Sigmoid colon (tissue), 7 donors: ENCODE data around the gene RALB. TPM values are rescaled to one million over a fixed set of nuclear protein-coding genes. Genes with fewer than 3 reads are reported as not detected.

Source experiments
- DNase-seq: peaks from one replicate; pipeline ENCODE4 v3.0.0-alpha.2; 2019
- H3K27ac ChIP-seq, 4 donors: fragments of 200-600 bp; sonication (generic); one replicate each; pipeline ENCODE4 v1.5.1; 2016 to 2019; ENCODE audit warnings: mild to moderate bottlenecking in 1 of 4
- H3K27me3 ChIP-seq, 3 donors: fragments of 200-600 bp; sonication (generic); one replicate each; pipeline ENCODE4 v1.5.1; 2019; ENCODE audit warnings: mild to moderate bottlenecking in 1 of 3
- H3K36me3 ChIP-seq, 4 donors: fragments of 200-600 bp; sonication (generic); one replicate each; pipeline ENCODE4 v1.5.1; 2016 to 2019
- H3K4me1 ChIP-seq, 4 donors: fragments of 200-600 bp; sonication (generic); one replicate each; pipeline ENCODE4 v1.5.1; 2017 to 2019
- H3K4me3 ChIP-seq, 4 donors: fragments of 200-600 bp; sonication (generic); one replicate each; pipeline ENCODE4 v1.5.1; 2017 to 2019; ENCODE audit warnings: mild to moderate bottlenecking in 2 of 4, moderate library complexity in 1 of 4
- H3K9me3 ChIP-seq, 4 donors: fragments of 200-600 bp in 3 of 4; sonication (generic) in 3 of 4; one replicate each; pipeline versions ENCODE4 v1.5.1 to v1.6.1; 2013 to 2019
- EP300 ChIP-seq, 4 donors: sonication (generic); formaldehyde crosslinking; IDR thresholded peaks; one replicate each; pipeline ENCODE4 v1.6.1; 2017; ENCODE audit warnings: antibody characterized with exemption in 4 of 4
- POLR2A ChIP-seq, 2 donors: fragments of 450-650 bp; IDR thresholded peaks; one replicate each; pipeline ENCODE4 v1.6.1; 2016; ENCODE audit warnings: antibody characterized with exemption in 2 of 2, mild to moderate bottlenecking in 2 of 2, moderate library complexity in 2 of 2
- POLR2AphosphoS5 ChIP-seq, 4 donors: sonication (generic); formaldehyde crosslinking; IDR thresholded peaks; one replicate each; pipeline ENCODE4 v1.6.1; 2017; ENCODE audit warnings: antibody characterized with exemption in 4 of 4
- WGBS, 2 donors: extraction: QIAGEN DNeasy Blood & Tissue Kit; methylation state at CpG; one replicate each; pipeline ENCODE4 v1.1.7; 2013; 5-methylcytosine and 5-hydroxymethylcytosine counted together
- intact Hi-C: fragments of 100-400 bp; cut with DNase I; formaldehyde crosslinking; loops from one replicate; pipeline ENCODE4 v1.15.1; 2023
- polyA plus RNA-seq, 3 donors: library from polyadenylated mRNA; stranded (reverse); fragments of 200-250 nt; gene quantifications; one replicate each; pipeline ENCODE4 v1.2.3, GENCODE V29; 2013
- total RNA-seq, 4 donors: library from RNA; depleted of rRNA; stranded (reverse); fragments of >200 nt; gene quantifications; one replicate each; pipeline ENCODE4 v1.1.0, GENCODE V29; 2016
- TF ChIP-seq, protein P1 (sequence below), 4 experiments: fragments of 450-650 bp in 3 of 4; fragments of 200-600 bp in 1 of 4; IDR thresholded peaks; one replicate each; pipeline ENCODE4 v1.5.1; 2016 to 2019; ENCODE audit warnings: antibody characterized with exemption in 4 of 4, mild to moderate bottlenecking in 3 of 4, moderate library complexity in 2 of 4
- donor health status: healthy with polysubstance abuse.
- donor health status: Bipolar disorder and iron deficiency.
- donor health status: healthy.

RALB gene
- total and polyA plus RNA-seq, 7 donors, result 47.9 to 143 (median 60.2) TPM

DNA sequence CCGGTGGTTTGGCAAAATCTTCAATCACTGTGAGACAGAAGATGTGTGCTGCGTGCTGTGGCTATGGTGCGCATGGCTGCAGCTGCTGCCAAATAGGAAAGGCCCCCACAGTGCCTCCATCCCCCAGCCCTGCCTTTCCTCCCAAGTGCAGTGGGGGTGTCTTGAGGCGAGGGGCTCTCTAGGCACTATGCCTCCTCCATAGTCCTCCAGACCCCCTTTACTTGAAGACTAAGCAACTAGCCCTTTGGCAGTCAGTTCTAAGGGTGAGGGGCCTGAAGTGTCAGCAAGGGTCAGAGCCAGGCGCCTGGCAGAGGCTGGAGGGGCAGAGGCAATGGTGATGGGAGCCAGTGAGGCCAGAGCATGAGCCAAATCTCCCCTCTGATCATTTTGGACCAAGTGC, 15.9 kb upstream of the RALB start:
- 94 to 95% methylated on average over 5 of the region's 5 CpGs for WGBS, 2 donors
- Histone ChIP-seq H3K4me3 (no peak overlapping the region), H3K9me3 (no peaks in the 10 kb centered on the region), H3K36me3 (no peaks in the 10 kb centered on the region), H3K27ac (no peak overlapping the region), H3K27me3 (no peaks in the 10 kb centered on the region), H3K4me1 (peaks cover 0 to 24% (median 17%) of the 10 kb centered on the region in 4 donors)
- no peak for TF ChIP-seq POLR2AphosphoS5 (IDR thresholded peaks at IDR 0.05)
- no peak for TF ChIP-seq POLR2A (IDR thresholded peaks at IDR 0.05)
- TF ChIP-seq, protein P1, sequence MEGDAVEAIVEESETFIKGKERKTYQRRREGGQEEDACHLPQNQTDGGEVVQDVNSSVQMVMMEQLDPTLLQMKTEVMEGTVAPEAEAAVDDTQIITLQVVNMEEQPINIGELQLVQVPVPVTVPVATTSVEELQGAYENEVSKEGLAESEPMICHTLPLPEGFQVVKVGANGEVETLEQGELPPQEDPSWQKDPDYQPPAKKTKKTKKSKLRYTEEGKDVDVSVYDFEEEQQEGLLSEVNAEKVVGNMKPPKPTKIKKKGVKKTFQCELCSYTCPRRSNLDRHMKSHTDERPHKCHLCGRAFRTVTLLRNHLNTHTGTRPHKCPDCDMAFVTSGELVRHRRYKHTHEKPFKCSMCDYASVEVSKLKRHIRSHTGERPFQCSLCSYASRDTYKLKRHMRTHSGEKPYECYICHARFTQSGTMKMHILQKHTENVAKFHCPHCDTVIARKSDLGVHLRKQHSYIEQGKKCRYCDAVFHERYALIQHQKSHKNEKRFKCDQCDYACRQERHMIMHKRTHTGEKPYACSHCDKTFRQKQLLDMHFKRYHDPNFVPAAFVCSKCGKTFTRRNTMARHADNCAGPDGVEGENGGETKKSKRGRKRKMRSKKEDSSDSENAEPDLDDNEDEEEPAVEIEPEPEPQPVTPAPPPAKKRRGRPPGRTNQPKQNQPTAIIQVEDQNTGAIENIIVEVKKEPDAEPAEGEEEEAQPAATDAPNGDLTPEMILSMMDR (IDR thresholded peaks at IDR 0.05), result no peak
- no peak for TF ChIP-seq EP300 (IDR thresholded peaks at IDR 0.05)
- no peak for DNase-seq
- intact Hi-C loops, result loop anchor here (10.0 kb wide), 1 partner anchor 838 kb away; no protein-coding TSS in a partner anchor

DNA sequence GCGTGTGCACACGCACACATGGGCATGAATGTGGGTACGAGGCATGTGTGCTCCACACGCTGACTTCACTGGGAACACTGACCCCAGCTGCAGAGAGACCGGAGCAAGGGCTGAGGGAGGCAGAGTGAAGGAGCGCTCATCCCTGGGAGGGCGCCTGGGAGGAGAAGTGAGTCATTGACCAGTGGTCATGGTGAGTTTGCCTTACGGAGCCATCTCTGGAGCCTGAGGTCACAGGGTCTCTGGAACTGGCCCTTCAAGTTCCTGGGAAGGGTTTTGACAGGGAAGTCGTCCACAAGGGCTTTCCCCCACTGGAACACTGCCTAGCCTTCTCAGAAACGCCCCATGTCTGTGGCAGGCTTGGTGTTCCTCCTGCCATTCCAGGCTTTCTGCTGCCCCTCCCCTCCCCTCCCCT, 15.2 kb upstream of the RALB start:
- Histone ChIP-seq H3K4me1 (peaks cover 0 to 20% (median 15%) of the 10 kb centered on the region in 4 donors), H3K9me3 (no peaks in the 10 kb centered on the region), H3K27ac (no peak overlapping the region), H3K4me3 (no peak overlapping the region), H3K36me3 (no peaks in the 10 kb centered on the region), H3K27me3 (no peaks in the 10 kb centered on the region)
- no peak for DNase-seq
- intact Hi-C loops, result loop anchor here (10.0 kb wide), 1 partner anchor 837 kb away; no protein-coding TSS in a partner anchor
- 78 to 81% methylated on average over 10 of the region's 10 CpGs for WGBS, 2 donors
- TF ChIP-seq POLR2AphosphoS5 (IDR thresholded peaks at IDR 0.05) (no peak), POLR2A (IDR thresholded peaks at IDR 0.05) (no peak), EP300 (IDR thresholded peaks at IDR 0.05) (no peak)
- TF ChIP-seq, protein P1 (IDR thresholded peaks at IDR 0.05), result no peak

DNA sequence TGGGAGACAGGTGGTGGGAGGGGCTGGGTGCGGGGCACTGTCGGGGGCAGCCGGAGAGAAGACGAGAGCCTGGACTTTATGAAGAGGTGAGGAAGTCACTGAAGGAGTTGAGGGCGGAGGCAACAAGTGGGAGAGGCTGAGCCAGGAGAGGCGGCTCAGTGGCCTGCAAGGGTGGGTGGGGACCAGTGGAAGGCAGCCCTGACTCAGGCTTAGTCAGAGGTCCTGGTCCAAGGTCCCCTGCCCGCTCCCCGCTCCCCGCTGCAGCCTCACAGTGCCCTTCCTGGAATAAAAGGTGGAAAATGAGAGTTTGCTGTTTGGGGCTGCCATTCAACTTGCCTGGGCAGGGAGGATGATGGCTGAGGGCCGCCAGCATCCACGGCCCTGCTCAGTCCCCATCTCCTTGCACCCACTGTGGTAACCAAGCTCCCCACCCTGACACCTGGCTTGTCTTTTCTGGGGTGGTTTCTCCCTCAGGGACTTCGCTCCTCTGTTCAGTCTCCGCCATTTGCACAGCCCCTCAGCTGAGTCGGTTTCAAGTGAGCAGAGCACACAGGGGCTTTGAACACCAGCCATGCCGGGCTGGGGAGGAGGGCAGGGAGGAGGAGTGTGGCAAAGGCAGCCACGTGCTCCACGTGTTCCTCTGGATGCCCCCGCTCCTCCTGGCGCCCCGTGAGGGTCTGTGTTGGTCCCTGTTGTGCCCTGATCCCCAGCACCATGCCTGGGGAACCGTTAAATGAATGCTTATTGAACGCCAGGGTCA, 13.7 kb upstream of the RALB start:
- H3K27me3 ChIP-seq, result no peaks in the 10 kb centered on the region
- peaks cover 0 to 14% (median 12%) of the 10 kb centered on the region in 4 donors for H3K4me1 ChIP-seq
- H3K36me3 ChIP-seq, result no peaks in the 10 kb centered on the region
- H3K9me3 ChIP-seq, result no peaks in the 10 kb centered on the region
- 50 to 78% methylated on average over 22 of the region's 22 CpGs for WGBS, 2 donors
- DNase-seq, result no peak
- no peak overlapping the region for H3K4me3 ChIP-seq
- TF ChIP-seq POLR2AphosphoS5 (IDR thresholded peaks at IDR 0.05) (no peak), POLR2A (IDR thresholded peaks at IDR 0.05) (peak in 1 of 2 donors; percentile 52), EP300 (IDR thresholded peaks at IDR 0.05) (no peak)
- TF ChIP-seq, protein P1 (IDR thresholded peaks at IDR 0.05), result no peak
- intact Hi-C loops, result loop anchor here (10.0 kb wide), 1 partner anchor 836 kb away; no protein-coding TSS in a partner anchor
- peak overlapping the region in 2 of 4 donors; percentile 14 to 57 for H3K27ac ChIP-seq

DNA sequence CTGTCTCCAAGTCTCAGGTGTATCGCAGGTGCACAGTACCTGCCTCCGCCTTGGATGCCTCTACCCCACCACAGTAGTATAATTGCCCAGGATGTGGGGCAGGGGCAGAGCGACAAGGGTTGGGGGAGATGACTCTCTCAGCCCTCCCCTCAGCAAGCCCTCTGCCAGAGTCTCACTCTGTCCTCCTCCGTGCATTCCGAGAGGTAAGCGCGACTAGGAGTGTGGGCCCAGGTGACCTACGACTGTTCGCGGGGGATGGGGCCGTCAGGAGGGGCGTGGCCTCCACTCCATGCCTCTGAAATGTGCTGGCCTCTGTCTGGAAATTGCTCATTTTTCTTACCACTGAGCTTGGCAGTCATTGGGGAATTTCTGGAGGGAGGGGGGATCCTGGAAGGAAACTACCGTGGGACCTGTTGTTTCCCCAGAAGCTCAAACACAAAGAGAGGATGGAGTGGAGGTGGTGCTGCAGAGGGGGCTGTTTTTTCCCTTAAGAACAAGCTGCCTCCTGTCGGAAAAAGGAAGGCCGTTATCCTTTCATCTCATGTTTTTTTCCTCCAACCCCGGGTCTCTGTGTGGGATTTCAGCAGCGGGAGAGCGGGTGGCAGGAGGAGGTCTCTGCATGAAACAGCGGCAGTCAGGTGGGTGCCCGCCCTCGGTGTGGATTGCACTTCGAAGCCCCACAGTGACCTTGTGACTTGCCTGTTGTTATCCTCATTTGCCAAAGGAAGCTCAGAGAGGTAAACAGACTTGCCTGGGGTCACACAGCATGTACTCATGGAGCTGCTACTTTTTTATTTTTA, 13.0 kb upstream of the RALB start:
- DNase-seq, result no peak
- Histone ChIP-seq H3K36me3 (no peaks in the 10 kb centered on the region), H3K27me3 (no peaks in the 10 kb centered on the region), H3K27ac (peak overlapping the region in 2 of 4 donors; percentile 14 to 57), H3K9me3 (no peaks in the 10 kb centered on the region), H3K4me1 (peaks cover 0 to 14% (median 13%) of the 10 kb centered on the region in 4 donors), H3K4me3 (no peak overlapping the region)
- intact Hi-C loops, result loop anchor here (10.0 kb wide), 1 partner anchor 835 kb away; no protein-coding TSS in a partner anchor
- WGBS, 2 donors, result 67 to 69% methylated on average over 22 of the region's 22 CpGs
- TF ChIP-seq POLR2A (IDR thresholded peaks at IDR 0.05) (no peak), POLR2AphosphoS5 (IDR thresholded peaks at IDR 0.05) (peak in 1 of 4 donors; percentile 45)
